Retinal pigment epithelial cell (primary cell): ENCODE data around the gene ERCC6L2.

ENCODE experiments used
- DNase-seq: peaks from one replicate; pipeline ENCODE4 v3.0.0-alpha.2; 2010; ENCODE audit warnings: low read depth
- H3K4me3 ChIP-seq: 2 replicates; pipeline ENCODE4 v1.5.1; 2011; ENCODE audit warnings: mild to moderate bottlenecking, low read length, control low read depth, moderate library complexity
- CTCF ChIP-seq: conservative IDR thresholded peaks from 2 replicates; pipeline ENCODE4 v1.5.1; 2011; ENCODE audit warnings: low read depth, low read length, control low read depth, inconsistent platforms

ERCC6L2 gene

DNA sequence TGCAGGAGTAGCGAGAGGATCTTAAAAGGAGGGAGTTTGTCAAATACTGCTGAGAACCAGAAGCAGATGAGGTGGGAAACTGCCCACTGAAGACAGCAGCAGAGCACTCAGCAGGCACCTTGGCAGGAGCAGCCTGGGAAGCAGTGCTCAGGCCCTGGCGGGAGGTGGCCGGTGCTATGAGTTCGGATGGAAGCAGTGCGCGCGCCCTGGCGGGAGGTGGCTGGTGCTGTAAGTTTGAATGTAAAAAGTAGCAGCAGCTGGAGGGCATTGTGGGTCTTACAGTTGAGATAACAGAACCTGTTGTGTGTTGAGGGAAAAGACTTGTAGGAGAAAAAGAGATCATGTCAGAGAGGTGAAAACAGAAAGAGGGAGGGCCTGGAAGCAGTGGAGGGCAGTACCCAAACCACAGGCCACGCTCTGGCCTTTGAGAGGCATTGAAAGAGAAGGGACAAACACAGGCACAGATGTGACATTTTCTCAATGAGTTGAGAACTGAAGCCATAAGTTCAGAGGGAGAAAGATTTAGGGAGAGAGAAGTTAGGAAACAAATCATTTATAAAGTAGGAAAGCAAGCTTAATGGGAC lies 130.9 kb downstream of the ERCC6L2 start:
- H3K4me3 ChIP-seq = no peak overlapping the region
- no peak for TF ChIP-seq CTCF
- DNase-seq = no peak

- no peak for TF ChIP-seq CTCF
- H3K4me3 ChIP-seq = no peak overlapping the region
- no peak for DNase-seq
Observed at GRCh38 chr9:96006961-96007360, 131.5 kb downstream of the ERCC6L2 start.

GRCh38 chr9:96008502-96009222 lies 133.2 kb downstream of the ERCC6L2 start:
- no peak for DNase-seq
- no peak for TF ChIP-seq CTCF
- H3K4me3 ChIP-seq = no peak overlapping the region

DNA sequence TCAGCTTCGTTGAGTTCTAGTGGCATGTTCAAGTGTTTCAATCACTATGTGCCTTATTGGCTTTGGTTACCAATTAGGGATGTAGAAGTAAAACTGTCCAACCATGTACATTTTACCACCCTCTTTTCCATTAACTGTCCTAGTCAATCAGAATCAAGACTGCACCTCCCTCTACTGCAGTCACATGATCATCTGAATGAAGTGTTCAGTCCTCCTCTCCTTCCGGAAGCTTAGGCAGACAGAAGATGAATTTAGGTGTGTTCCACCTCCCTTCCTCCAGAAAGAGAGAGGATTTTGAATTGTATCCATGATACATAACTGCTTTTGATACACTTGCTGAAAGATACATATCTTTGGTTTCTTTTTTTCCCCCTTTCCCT lies 133.7 kb downstream of the ERCC6L2 start:
- no peak for DNase-seq
- no peak overlapping the region for H3K4me3 ChIP-seq
- TF ChIP-seq CTCF = no peak

DNA sequence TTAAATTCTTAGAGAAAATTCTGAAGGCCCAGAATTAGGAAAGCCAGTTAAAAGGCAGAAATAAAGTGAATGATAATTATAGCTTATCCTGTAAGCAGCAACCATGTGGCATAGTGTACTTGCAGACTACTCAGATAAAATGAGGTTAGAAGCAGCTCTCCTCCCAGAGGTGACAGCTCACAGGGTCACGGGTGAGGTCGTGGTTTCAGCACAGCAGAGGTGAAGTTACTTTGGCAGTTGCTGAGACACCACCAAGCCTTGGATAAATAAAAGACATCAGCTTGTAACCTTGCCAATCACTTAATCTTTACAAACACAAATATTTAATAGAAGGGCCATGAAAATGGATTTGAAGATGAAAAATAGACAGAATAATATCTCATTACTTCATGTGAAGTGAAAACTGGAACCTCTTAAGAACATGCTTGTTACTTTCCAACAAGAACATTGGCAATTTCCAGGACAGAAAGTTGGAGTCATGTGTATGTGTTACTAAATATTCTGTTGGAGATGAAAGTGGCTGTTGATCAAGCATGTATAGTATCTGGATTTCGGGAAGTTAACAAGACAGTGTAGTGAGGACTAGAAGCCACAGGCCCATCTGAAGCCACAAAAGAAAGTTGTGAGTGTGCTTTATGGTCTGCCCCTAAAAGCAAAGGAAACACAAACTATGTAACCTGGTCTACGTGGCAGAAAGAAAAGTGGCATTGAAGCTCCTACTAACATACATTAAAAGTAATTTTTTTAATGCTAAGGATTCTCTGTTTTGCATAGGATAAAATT lies 134.4 kb downstream of the ERCC6L2 start:
- no peak for TF ChIP-seq CTCF
- H3K4me3 ChIP-seq = no peak overlapping the region
- DNase-seq = no peak

DNA sequence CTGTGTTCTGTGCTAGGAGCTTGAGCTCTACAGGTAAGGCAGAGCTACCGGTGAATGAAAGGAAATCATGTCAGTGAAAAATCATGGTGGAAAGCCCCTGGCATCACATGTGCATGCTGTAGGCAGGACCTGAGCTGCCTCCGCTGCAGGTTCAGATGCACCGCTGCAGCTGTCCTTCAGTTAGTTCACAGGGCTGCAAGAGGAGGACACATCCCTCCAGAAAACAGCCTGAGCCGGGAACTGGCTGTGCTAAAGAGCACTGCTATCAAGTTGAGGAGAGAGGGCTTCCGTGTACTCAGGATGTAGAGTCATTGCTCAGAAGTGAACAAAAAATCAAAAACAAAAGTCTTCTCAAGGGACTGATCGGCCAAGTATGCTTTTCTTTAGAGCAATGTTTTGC lies 138.6 kb downstream of the ERCC6L2 start:
- no peak overlapping the region for H3K4me3 ChIP-seq
- no peak for TF ChIP-seq CTCF
- no peak for DNase-seq
